Epithelial cell of proximal tubule (primary cell): Measurements from ENCODE around the gene LAMA2. TPM values are rescaled to one million over a fixed set of nuclear protein-coding genes. Genes with fewer than 3 reads are reported as not detected.

Source experiments
- DNase-seq: peaks from one replicate; pipeline ENCODE4 v3.0.0-alpha.2; 2011; ENCODE audit warnings: low read depth
- H3K4me3 ChIP-seq: 2 replicates; pipeline ENCODE4 v1.5.1; 2011; ENCODE audit warnings: low read depth, mild to moderate bottlenecking, low read length
- CTCF ChIP-seq: conservative IDR thresholded peaks from 2 replicates; pipeline ENCODE4 v1.5.1; 2012; ENCODE audit warnings: low read depth, mild to moderate bottlenecking, low read length
- total RNA-seq: library from RNA; depleted of rRNA; stranded (reverse); fragments of >200 nt; gene quantifications from 2 replicates; pipeline ENCODE4 v1.2.3, GENCODE V29; 2015

The LAMA2 gene
- total RNA-seq, 1 donor from 2014 or later = 0.69 TPM

- no peak overlapping the region for H3K4me3 ChIP-seq
- DNase-seq = no peak
- TF ChIP-seq CTCF = no peak
These were observed 387.0 kb downstream of the LAMA2 start for GRCh38 chr6:129269891-129270290.

- H3K4me3 ChIP-seq = no peak overlapping the region
- no peak for DNase-seq
- no peak for TF ChIP-seq CTCF
These were observed 387.5 kb downstream of the LAMA2 start for GRCh38 chr6:129270450-129270849.

- no peak for TF ChIP-seq CTCF
- DNase-seq = no peak
- H3K4me3 ChIP-seq = no peak overlapping the region
These were observed 390.2 kb downstream of the LAMA2 start for GRCh38 chr6:129273161-129273560.

- TF ChIP-seq CTCF = no peak
- H3K4me3 ChIP-seq = no peak overlapping the region
- DNase-seq = no peak
These were observed 393.5 kb downstream of the LAMA2 start for GRCh38 chr6:129276461-129276860.

GRCh38 chr6:129276986-129277385 is 394.0 kb downstream of the LAMA2 start:
- TF ChIP-seq CTCF = no peak
- DNase-seq = no peak
- no peak overlapping the region for H3K4me3 ChIP-seq

- DNase-seq = no peak
- TF ChIP-seq CTCF = no peak
These were observed 396.7 kb downstream of the LAMA2 start for GRCh38 chr6:129279343-129280292.

GRCh38 chr6:129280293-129280644 is 397.3 kb downstream of the LAMA2 start:
- no peak for TF ChIP-seq CTCF
- H3K4me3 ChIP-seq = no peak overlapping the region
- DNase-seq = no peak

More at GRCh38 chr6:129279343-129280292, 396.7 kb downstream of the LAMA2 start:
- no peak overlapping the region for H3K4me3 ChIP-seq
